SJCRH30 (cell line): ENCODE results near the gene SLAIN1. TPM values are rescaled to one million over a fixed set of nuclear protein-coding genes. Genes with fewer than 3 reads are reported as not detected.

Experiments used
- DNase-seq, 2 experiments: peaks; one replicate each; pipeline ENCODE4 v3.0.0-alpha.2; 2015 to 2020
- H3K27ac ChIP-seq: fragments of 250-450 bp; sonication (Bioruptor Pico); 2 replicates; pipeline ENCODE4 v1.5.1; 2020; ENCODE audit warnings: mild to moderate bottlenecking, moderate library complexity
- H3K27me3 ChIP-seq: fragments of 250-450 bp; sonication (Bioruptor Pico); 2 replicates; pipeline ENCODE4 v1.5.1; 2020; ENCODE audit warnings: mild to moderate bottlenecking, moderate library complexity
- H3K36me3 ChIP-seq: fragments of 250-450 bp; sonication (Bioruptor Pico); 2 replicates; pipeline ENCODE4 v1.5.1; 2020; ENCODE audit warnings: mild to moderate bottlenecking, moderate library complexity
- H3K4me1 ChIP-seq: fragments of 250-450 bp; sonication (Bioruptor Pico); 2 replicates; pipeline ENCODE4 v1.5.1; 2020; ENCODE audit warnings: mild to moderate bottlenecking, moderate library complexity
- H3K4me3 ChIP-seq: fragments of 250-450 bp; sonication (Bioruptor Pico); 2 replicates; pipeline ENCODE4 v1.5.1; 2020; ENCODE audit warnings: mild to moderate bottlenecking, moderate library complexity
- H3K9me3 ChIP-seq: fragments of 250-450 bp; sonication (Bioruptor Pico); replicated peaks from 2 replicates; pipeline ENCODE4 v1.5.1; 2020; ENCODE audit warnings: mild to moderate bottlenecking, moderate library complexity
- total RNA-seq: library from RNA; depleted of rRNA; stranded (reverse); fragments of >200 nt; shearing (Covaris generic); gene quantifications from 2 replicates; pipeline ENCODE4 v1.2.3, GENCODE V29; 2014

SLAIN1 gene
- total RNA-seq, 1 experiment from 2014 or later: 4.7 TPM

- no peaks in the 10 kb centered on the region for H3K36me3 ChIP-seq
- no peak overlapping the region for H3K4me3 ChIP-seq
- H3K4me1 ChIP-seq: no peaks in the 10 kb centered on the region
- no peak overlapping the region for H3K27ac ChIP-seq
- H3K27me3 ChIP-seq: no peaks in the 10 kb centered on the region
- H3K9me3 ChIP-seq: no peaks in the 10 kb centered on the region
- no peak for DNase-seq
Observed at GRCh38 chr13:77752512-77753069, 55.1 kb downstream of the SLAIN1 start.

- Histone ChIP-seq H3K4me3 (no peak overlapping the region), H3K27ac (no peak overlapping the region), H3K36me3 (no peaks in the 10 kb centered on the region), H3K4me1 (no peaks in the 10 kb centered on the region), H3K27me3 (no peaks in the 10 kb centered on the region), H3K9me3 (no peaks in the 10 kb centered on the region)
- no peak for DNase-seq
Observed at GRCh38 chr13:77760893-77761292, 63.4 kb downstream of the SLAIN1 start.

- H3K4me3 ChIP-seq: no peak overlapping the region
- no peak overlapping the region for H3K27ac ChIP-seq
- no peaks in the 10 kb centered on the region for H3K9me3 ChIP-seq
- no peaks in the 10 kb centered on the region for H3K36me3 ChIP-seq
- DNase-seq: peak in 1 of 2 experiments; percentile 6
- H3K4me1 ChIP-seq: no peaks in the 10 kb centered on the region
- no peaks in the 10 kb centered on the region for H3K27me3 ChIP-seq
Observed at GRCh38 chr13:77767413-77767812, 69.9 kb downstream of the SLAIN1 start.

GRCh38 chr13:77774181-77774580, 76.7 kb downstream of the SLAIN1 start:
- Histone ChIP-seq H3K27me3 (no peaks in the 10 kb centered on the region), H3K9me3 (no peaks in the 10 kb centered on the region), H3K27ac (no peak overlapping the region), H3K4me3 (no peak overlapping the region), H3K36me3 (no peaks in the 10 kb centered on the region), H3K4me1 (no peaks in the 10 kb centered on the region)
- no peak for DNase-seq

DNA sequence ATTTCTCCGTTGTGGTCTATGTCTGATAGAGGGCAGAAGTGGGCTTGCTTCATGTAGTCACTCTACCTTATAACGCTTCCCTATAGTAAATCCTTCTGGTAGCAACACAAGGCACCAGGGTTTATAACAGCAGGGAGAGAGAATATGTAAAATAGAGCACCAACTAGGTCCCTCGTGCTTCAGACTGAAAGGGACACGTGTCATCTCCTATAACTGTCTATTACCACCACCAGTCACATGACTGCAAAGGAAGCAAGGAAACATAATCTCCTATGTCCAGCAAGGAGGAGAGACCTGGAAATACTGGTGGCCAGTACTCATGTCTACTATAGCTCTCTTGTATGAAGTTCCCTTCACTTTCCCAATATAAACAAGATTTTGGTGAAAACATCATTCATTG, 79.2 kb downstream of the SLAIN1 start:
- H3K9me3 ChIP-seq: no peaks in the 10 kb centered on the region
- peak in 1 of 2 experiments; percentile 3 for DNase-seq
- H3K27ac ChIP-seq: no peak overlapping the region
- H3K4me3 ChIP-seq: no peak overlapping the region
- no peaks in the 10 kb centered on the region for H3K36me3 ChIP-seq
- no peaks in the 10 kb centered on the region for H3K27me3 ChIP-seq
- no peaks in the 10 kb centered on the region for H3K4me1 ChIP-seq

DNA sequence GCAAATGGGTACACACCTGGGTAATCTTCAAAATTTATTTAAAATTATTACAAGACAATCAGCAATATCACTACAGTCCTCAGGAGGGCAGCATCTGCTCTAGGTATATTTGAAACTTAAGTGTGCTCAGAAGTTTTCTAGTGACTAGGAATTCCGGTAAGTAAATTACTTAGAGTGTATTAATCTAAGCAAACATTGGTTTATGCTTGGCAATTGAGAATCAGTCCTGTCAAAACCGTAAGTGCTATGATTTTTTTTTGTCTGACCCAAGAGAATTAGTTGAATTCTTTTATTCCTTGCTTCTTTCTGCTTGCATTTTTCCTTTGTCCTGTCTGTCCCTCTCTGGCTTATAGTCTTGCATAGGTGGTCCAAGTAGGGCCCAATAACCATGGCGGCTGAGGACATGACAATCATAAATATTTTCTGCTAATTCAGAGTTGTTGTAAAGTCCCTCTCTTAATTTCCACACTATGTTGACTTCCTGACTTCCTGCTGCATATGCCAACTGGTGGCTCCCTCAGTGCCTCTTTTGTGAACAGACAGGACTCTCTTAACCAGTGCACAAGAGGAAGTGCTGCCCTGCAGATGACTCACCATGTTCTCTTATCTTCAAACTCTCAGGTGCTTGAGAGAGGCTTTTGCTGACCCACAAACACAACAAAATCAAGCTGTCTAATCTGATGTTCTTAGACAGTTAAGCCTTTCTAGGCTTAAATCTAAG, 82.2 kb downstream of the SLAIN1 start:
- Histone ChIP-seq H3K4me3 (no peak overlapping the region), H3K4me1 (no peaks in the 10 kb centered on the region), H3K9me3 (no peaks in the 10 kb centered on the region), H3K27ac (no peak overlapping the region), H3K27me3 (no peaks in the 10 kb centered on the region), H3K36me3 (no peaks in the 10 kb centered on the region)
- DNase-seq: peak; percentile 23 to 69

DNA sequence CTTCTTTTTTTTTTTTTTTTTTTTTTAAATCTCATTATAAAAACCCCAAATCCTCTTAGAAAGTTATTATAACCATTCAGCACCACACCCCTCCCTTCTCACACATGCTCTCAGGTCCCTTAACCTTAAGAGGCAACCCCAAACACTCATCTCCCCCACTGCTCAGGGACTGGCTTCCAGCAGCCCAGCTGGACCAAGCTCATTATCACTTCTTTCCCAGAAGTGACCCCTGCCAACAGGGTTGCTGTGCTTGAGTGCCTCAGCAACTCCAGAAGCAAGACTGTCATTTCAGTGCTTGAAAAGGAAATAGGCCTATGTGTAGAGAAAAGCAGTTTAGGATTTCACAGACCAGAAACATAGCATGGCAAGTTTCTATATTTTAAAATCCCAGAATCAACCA, 84.3 kb downstream of the SLAIN1 start:
- DNase-seq: no peak
- Histone ChIP-seq H3K4me3 (no peak overlapping the region), H3K27ac (no peak overlapping the region), H3K9me3 (no peaks in the 10 kb centered on the region), H3K36me3 (no peaks in the 10 kb centered on the region), H3K4me1 (no peaks in the 10 kb centered on the region), H3K27me3 (no peaks in the 10 kb centered on the region)

- Histone ChIP-seq H3K27ac (no peak overlapping the region), H3K4me3 (no peak overlapping the region), H3K27me3 (no peaks in the 10 kb centered on the region), H3K4me1 (no peaks in the 10 kb centered on the region), H3K9me3 (no peaks in the 10 kb centered on the region), H3K36me3 (no peaks in the 10 kb centered on the region)
- no peak for DNase-seq
Observed at GRCh38 chr13:77784515-77784914, 87.0 kb downstream of the SLAIN1 start.

- DNase-seq: no peak
- no peaks in the 10 kb centered on the region for H3K36me3 ChIP-seq
- no peaks in the 10 kb centered on the region for H3K4me1 ChIP-seq
- H3K4me3 ChIP-seq: no peak overlapping the region
- no peaks in the 10 kb centered on the region for H3K27me3 ChIP-seq
- H3K27ac ChIP-seq: no peak overlapping the region
- no peaks in the 10 kb centered on the region for H3K9me3 ChIP-seq
Observed at GRCh38 chr13:77786695-77787287, 89.3 kb downstream of the SLAIN1 start.

DNA sequence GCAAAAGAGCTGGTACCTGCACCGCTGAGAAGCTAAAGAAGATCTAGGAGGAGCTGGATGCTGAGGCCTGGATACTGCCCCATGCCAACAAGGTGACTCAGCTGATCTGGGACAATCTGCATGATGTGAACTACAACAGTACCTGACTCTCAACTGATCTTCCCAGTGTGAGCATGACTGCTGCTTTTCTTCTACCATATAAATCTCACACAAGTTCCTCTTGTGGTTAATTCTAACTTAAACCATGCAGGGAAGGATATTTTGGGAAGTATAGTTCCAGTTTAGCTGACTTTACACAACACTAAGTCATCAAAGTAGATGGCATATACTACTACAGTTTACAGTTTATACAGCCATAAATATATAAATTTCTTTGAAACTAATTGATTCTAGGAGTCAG, 91.9 kb downstream of the SLAIN1 start:
- no peak overlapping the region for H3K27ac ChIP-seq
- no peaks in the 10 kb centered on the region for H3K4me1 ChIP-seq
- no peaks in the 10 kb centered on the region for H3K9me3 ChIP-seq
- no peak overlapping the region for H3K4me3 ChIP-seq
- H3K27me3 ChIP-seq: no peaks in the 10 kb centered on the region
- no peaks in the 10 kb centered on the region for H3K36me3 ChIP-seq
- DNase-seq: no peak

- no peaks in the 10 kb centered on the region for H3K27me3 ChIP-seq
- no peak overlapping the region for H3K27ac ChIP-seq
- H3K4me3 ChIP-seq: no peak overlapping the region
- no peaks in the 10 kb centered on the region for H3K36me3 ChIP-seq
- H3K9me3 ChIP-seq: no peaks in the 10 kb centered on the region
- no peaks in the 10 kb centered on the region for H3K4me1 ChIP-seq
- DNase-seq: no peak
Observed at GRCh38 chr13:77800219-77800618, 102.7 kb downstream of the SLAIN1 start.

- DNase-seq: no peak
- H3K27ac ChIP-seq: no peak overlapping the region
- H3K4me3 ChIP-seq: no peak overlapping the region
- no peaks in the 10 kb centered on the region; the same call in 1 of the 2 replicates for H3K27me3 ChIP-seq
- 0 out of 2 replicates have a peak, but pooled peaks cover 7% of the 10 kb centered on the region for H3K4me1 ChIP-seq
- no peaks in the 10 kb centered on the region for H3K9me3 ChIP-seq
- no peaks in the 10 kb centered on the region for H3K36me3 ChIP-seq
Observed at GRCh38 chr13:77806518-77806917, 109.0 kb downstream of the SLAIN1 start.

- Histone ChIP-seq H3K27me3 (no peaks in the 10 kb centered on the region; the same call in 1 of the 2 replicates), H3K4me1 (0 out of 2 replicates have a peak, but pooled peaks cover 7% of the 10 kb centered on the region), H3K27ac (no peak overlapping the region), H3K4me3 (no peak overlapping the region), H3K9me3 (no peaks in the 10 kb centered on the region), H3K36me3 (no peaks in the 10 kb centered on the region)
- no peak for DNase-seq
Observed at GRCh38 chr13:77807431-77808135, 110.1 kb downstream of the SLAIN1 start.

- H3K27ac ChIP-seq: no peak overlapping the region
- no peaks in the 10 kb centered on the region for H3K36me3 ChIP-seq
- 0 out of 2 replicates have a peak, but pooled peaks cover 7% of the 10 kb centered on the region for H3K4me1 ChIP-seq
- H3K27me3 ChIP-seq: no peaks in the 10 kb centered on the region; the same call in 1 of the 2 replicates
- H3K4me3 ChIP-seq: no peak overlapping the region
- peak in 1 of 2 experiments; percentile 45 for DNase-seq
- no peaks in the 10 kb centered on the region for H3K9me3 ChIP-seq
Observed at GRCh38 chr13:77810430-77810829, 112.9 kb downstream of the SLAIN1 start.

- peak in 1 of 2 experiments; percentile 9 for DNase-seq
- Histone ChIP-seq H3K36me3 (no peaks in the 10 kb centered on the region), H3K27me3 (no peaks in the 10 kb centered on the region; the same call in 1 of the 2 replicates), H3K9me3 (no peaks in the 10 kb centered on the region), H3K4me1 (0 out of 2 replicates have a peak, but pooled peaks cover 7% of the 10 kb centered on the region), H3K27ac (no peak overlapping the region), H3K4me3 (no peak overlapping the region)
Observed at GRCh38 chr13:77810878-77811277, 113.4 kb downstream of the SLAIN1 start.
